ENCODE measurements around the gene VAV2. TPM values are rescaled to one million over a fixed set of nuclear protein-coding genes. Genes with fewer than 3 reads are reported as not detected.

Gene VAV2
- 13.3 and 14.7 TPM in 2 replicates for total RNA-seq (2014; rRNA removed; shearing (Covaris generic))

DNA sequence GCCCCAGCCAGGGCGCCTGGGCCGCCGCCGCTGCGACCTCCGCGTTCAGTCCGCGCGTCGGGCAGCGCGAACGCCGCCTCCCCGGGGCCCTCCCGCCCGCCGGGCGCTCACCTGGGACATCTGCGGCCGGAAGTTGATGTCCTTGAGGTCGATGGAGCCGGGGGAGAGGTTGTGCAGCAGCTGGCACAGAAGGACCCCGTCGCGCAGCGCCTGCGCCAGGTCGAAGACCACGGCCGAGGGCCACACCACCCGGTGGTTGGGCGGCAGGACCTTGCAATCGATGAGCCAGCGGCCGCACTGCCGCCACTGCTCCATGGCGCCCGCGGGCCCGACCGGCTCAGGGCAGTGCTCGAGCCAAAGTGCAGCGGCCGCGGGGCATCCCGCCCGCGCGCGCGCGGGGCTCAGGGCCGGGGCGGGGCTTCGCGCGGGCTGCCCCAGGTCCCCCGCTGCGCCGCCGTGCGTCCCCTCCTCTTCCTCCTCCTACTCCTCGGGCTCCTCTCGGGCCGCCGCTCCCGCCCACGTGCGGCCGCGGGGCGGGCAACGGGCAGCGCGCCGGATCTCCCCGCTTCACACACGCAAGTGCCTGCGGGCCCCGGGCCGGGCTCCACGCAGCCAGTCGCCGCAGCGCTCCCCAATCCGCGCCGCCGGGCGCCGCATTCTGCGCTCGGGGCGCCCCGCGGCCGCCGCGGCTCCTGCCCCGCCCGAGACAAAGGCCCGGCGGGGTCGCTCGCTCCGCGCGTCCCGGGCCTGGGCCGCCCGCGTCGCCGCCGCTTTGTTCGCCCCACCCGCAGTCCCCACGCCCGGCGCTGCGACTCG, at the start of gene VAV2:
Gene VAV2 (minus strand): TSS at position 361 of the 816 bp plus-strand sequence. CDS start 46 bp downstream, at position 315.

GRCh38 chr9:134024828-134025605, 32.9 kb upstream of the VAV2 start, which contains the start of gene BRD3OS:
TSS of gene BRD3OS (plus strand) at chr9:134025481. CDS start at chr9:134026748, 1,267 bp downstream.

GRCh38 chr9:133737774-133738639, 254.1 kb downstream of the VAV2 start, which contains the start of gene SARDH:
TSS of gene SARDH (minus strand) at chr9:133738352. CDS start at chr9:133734173, 4,179 bp downstream.

Other genes with a start within 250 kb of the VAV2 start
- 21.4 and 25.3 TPM in 2 replicates for gene BRD3OS, start 33.2 kb upstream of the VAV2 start, total RNA-seq (2014; rRNA removed; shearing (Covaris generic))
- gene BRD3, start 75.7 kb upstream of the VAV2 start, total RNA-seq (2014; rRNA removed; shearing (Covaris generic)), result 8.0 and 9.8 TPM in 2 replicates
- 34.5 and 35.4 TPM in 2 replicates for gene WDR5, start 143.8 kb upstream of the VAV2 start, total RNA-seq (2014; rRNA removed; shearing (Covaris generic))
- not detected in 2 replicates for gene RNU6ATAC, start 172.2 kb upstream of the VAV2 start, total RNA-seq (2014; rRNA removed; shearing (Covaris generic))